Cardiac muscle cell (in vitro differentiated cells and primary cell): ENCODE data around the gene KIF26B. TPM values are rescaled to one million over a fixed set of nuclear protein-coding genes. Genes with fewer than 3 reads are reported as not detected.

Source experiments
- DNase-seq, 2 donors: peaks; one replicate each; pipeline versions ENCODE4 v3.0.0 to v3.0.0-alpha.2; 2010 to 2017; ENCODE audit warnings: low read depth in 1 of 2, low spot score in 1 of 2
- H3K27ac ChIP-seq: fragments of 200-600 bp; sonication (generic); 2 replicates; pipeline ENCODE4 v1.5.1; 2016
- H3K27me3 ChIP-seq: fragments of 200-600 bp; sonication (generic); 2 replicates; pipeline ENCODE4 v1.6.0; 2016; ENCODE audit warnings: control low read depth
- H3K36me3 ChIP-seq: fragments of 200-600 bp; sonication (generic); 2 replicates; pipeline ENCODE4 v1.5.1; 2016; ENCODE audit warnings: control low read depth
- H3K4me1 ChIP-seq: fragments of 200-600 bp; sonication (generic); 2 replicates; pipeline ENCODE4 v1.8.1; 2017; ENCODE audit warnings: low read depth, mild to moderate bottlenecking, mixed run types
- H3K4me3 ChIP-seq: fragments of 200-600 bp; sonication (generic); 2 replicates; pipeline ENCODE4 v1.5.1; 2016; ENCODE audit warnings: mild to moderate bottlenecking
- H3K9me3 ChIP-seq: fragments of 200-600 bp; sonication (generic); 2 replicates; pipeline ENCODE4 v1.5.1; 2017; ENCODE audit warnings: low read depth, mild to moderate bottlenecking, control low read depth
- polyA plus RNA-seq: library from polyadenylated mRNA; unstranded; fragments of >200 nt; fragmentation: Nextera tagmentation; extraction: Ambion mirVana; gene quantifications from 2 replicates; pipeline ENCODE4 v1.2.1, GENCODE V29; 2016
- total RNA-seq: library from RNA; depleted of rRNA; stranded (reverse); fragments of >200 nt; gene quantifications from 2 replicates; pipeline ENCODE4 v1.2.3, GENCODE V29; 2016
- TF ChIP-seq, protein P1 (sequence below): IDR thresholded peaks from 2 replicates; pipeline ENCODE4 v1.5.1; 2012; ENCODE audit warnings: low read depth, mild to moderate bottlenecking, low read length

KIF26B gene
- total and polyA plus RNA-seq, 2 experiments from 2014 or later: 58.9 to 177 TPM

- Histone ChIP-seq H3K4me3 (no peak overlapping the region), H3K4me1 (peaks cover 12% of the 10 kb centered on the region), H3K36me3 (peaks cover 26% of the 10 kb centered on the region), H3K9me3 (no peaks in the 10 kb centered on the region), H3K27me3 (no peaks in the 10 kb centered on the region), H3K27ac (peak overlapping the region; percentile 41)
- TF ChIP-seq, protein P1, sequence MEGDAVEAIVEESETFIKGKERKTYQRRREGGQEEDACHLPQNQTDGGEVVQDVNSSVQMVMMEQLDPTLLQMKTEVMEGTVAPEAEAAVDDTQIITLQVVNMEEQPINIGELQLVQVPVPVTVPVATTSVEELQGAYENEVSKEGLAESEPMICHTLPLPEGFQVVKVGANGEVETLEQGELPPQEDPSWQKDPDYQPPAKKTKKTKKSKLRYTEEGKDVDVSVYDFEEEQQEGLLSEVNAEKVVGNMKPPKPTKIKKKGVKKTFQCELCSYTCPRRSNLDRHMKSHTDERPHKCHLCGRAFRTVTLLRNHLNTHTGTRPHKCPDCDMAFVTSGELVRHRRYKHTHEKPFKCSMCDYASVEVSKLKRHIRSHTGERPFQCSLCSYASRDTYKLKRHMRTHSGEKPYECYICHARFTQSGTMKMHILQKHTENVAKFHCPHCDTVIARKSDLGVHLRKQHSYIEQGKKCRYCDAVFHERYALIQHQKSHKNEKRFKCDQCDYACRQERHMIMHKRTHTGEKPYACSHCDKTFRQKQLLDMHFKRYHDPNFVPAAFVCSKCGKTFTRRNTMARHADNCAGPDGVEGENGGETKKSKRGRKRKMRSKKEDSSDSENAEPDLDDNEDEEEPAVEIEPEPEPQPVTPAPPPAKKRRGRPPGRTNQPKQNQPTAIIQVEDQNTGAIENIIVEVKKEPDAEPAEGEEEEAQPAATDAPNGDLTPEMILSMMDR: no peak
- no peak for DNase-seq
Measured at GRCh38 chr1:245375789-245376460, 221.1 kb downstream of the KIF26B start.

DNA sequence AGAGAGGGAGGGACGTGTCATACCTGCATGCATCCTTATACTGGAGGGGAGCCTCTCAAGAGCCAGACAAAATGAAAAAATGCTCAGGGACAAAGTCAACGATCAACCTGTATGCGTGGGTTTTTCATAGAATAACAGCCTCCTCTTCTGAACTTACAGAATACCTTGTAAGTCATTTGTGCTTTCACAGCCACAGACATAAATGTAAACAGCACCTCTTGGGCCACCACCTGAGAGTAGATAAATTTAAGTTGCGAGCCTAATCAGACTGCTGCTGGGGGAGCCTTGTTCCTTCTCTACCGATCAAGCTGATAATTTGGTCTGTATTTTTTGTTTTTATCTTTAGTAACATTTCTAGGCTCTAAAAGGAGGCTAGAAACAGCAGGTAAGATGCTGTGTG, 223.1 kb downstream of the KIF26B start:
- peak overlapping the region; percentile 62 for H3K27ac ChIP-seq
- no peaks in the 10 kb centered on the region for H3K9me3 ChIP-seq
- DNase-seq: no peak
- TF ChIP-seq, protein P1: no peak
- H3K4me3 ChIP-seq: no peak overlapping the region
- H3K27me3 ChIP-seq: no peaks in the 10 kb centered on the region
- H3K4me1 ChIP-seq: peaks cover 12% of the 10 kb centered on the region
- H3K36me3 ChIP-seq: peaks cover 9% of the 10 kb centered on the region

DNA sequence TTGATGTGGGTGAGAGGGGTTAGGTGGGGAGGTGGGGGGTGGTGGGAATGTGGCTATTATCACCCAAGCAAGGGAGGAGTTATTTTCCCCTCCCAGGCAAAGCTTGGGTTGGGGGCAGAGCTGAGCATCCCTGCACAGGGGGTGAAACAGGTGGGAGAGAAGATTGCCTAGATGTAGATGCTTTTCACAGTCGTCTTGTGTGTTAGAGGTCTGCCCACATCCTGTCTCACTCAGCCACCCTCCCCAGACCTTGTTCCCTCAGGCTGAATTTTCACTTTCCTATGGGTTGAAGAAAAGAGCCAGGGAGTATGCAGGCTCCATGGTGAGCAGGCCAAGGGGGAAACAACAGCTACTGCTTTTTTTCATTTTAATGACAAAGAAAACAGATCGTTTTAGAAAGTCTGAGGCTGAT, 223.5 kb downstream of the KIF26B start:
- Histone ChIP-seq H3K27me3 (no peaks in the 10 kb centered on the region), H3K4me3 (no peak overlapping the region), H3K36me3 (peaks cover 7% of the 10 kb centered on the region), H3K27ac (peak overlapping the region; percentile 62), H3K4me1 (peaks cover 12% of the 10 kb centered on the region), H3K9me3 (no peaks in the 10 kb centered on the region)
- TF ChIP-seq, protein P1: no peak
- no peak for DNase-seq

DNA sequence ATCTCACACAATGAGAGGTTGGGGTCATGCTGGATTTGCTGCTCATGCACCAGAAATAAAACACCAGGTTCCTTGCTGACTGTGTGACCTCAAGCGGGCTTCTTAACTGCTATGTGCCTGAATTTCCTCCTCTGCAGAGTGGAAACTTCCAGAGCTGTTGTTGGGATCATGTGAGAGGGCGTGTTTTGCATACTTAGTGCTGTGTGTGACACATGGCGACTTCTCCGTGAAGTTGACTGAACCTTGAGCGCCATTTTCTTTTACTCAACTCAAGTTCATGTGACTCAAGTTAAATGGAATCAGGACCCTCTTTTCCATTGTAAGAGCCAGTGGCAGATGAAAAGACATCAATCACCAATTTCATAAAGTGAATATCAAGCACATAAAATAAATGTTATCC, 224.0 kb downstream of the KIF26B start:
- TF ChIP-seq, protein P1: no peak
- no peaks in the 10 kb centered on the region for H3K27me3 ChIP-seq
- H3K4me1 ChIP-seq: peaks cover 15% of the 10 kb centered on the region
- no peak overlapping the region for H3K4me3 ChIP-seq
- peak overlapping the region; percentile 62 for H3K27ac ChIP-seq
- DNase-seq: no peak
- H3K36me3 ChIP-seq: peaks cover 3% of the 10 kb centered on the region
- no peaks in the 10 kb centered on the region for H3K9me3 ChIP-seq

- H3K27me3 ChIP-seq: no peaks in the 10 kb centered on the region
- no peak for DNase-seq
- peak overlapping the region; percentile 12 for H3K27ac ChIP-seq
- TF ChIP-seq, protein P1: peak; percentile 30
- H3K36me3 ChIP-seq: peaks cover 3% of the 10 kb centered on the region
- H3K9me3 ChIP-seq: no peaks in the 10 kb centered on the region
- peaks cover 31% of the 10 kb centered on the region for H3K4me1 ChIP-seq
- no peak overlapping the region for H3K4me3 ChIP-seq
Measured at GRCh38 chr1:245380790-245381535, 226.2 kb downstream of the KIF26B start.
